HG03175 (cell line): ENCODE results near the gene HSD17B14.
"Not testable (repeated sequence)": the region's sequence is repeated elsewhere in the genome, so short reads cannot be mapped to it uniquely, and the experiment has no call there.

Experiments used
- ATAC-seq: cut with Tn5 transposase; IDR thresholded peaks from one replicate; pipeline ENCODE4 v1.9.1; 2021; ENCODE audit warnings: mild to moderate bottlenecking, moderate library complexity; ENCODE audit not compliant: unreplicated experiment

Gene HSD17B14

GRCh38 chr19:48799358-48800300 is 36.7 kb downstream of the HSD17B14 start:
- no peak for ATAC-seq

- ATAC-seq: no peak
Observed at GRCh38 chr19:48798937-48799336, 37.4 kb downstream of the HSD17B14 start.

GRCh38 chr19:48797103-48797502 is 39.2 kb downstream of the HSD17B14 start:
- no peak for ATAC-seq

- ATAC-seq: no peak
Observed at GRCh38 chr19:48796298-48797083, 39.8 kb downstream of the HSD17B14 start.

DNA sequence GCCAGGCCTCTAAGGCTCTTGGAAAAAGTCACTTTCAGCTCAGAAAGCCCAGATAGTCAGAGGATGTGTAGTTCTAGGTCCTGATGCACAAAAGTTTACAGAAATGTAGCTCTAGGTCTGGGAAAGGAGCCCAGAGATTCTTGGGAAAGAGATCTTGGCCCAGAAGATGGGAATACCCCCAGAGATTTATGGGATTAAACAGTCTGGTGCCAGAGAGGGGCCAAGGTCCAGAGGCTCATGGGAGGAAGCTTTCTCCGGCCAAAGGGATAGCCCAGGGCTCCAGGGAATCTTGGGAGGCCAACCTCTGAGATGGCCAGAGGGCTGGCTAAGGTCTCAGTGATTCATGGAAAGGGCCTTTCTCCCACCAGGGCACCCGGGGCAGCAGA is 40.6 kb downstream of the HSD17B14 start:
- no peak for ATAC-seq

- ATAC-seq: peak; percentile 77
Observed at GRCh38 chr19:48795055-48795684, 41.1 kb downstream of the HSD17B14 start.

GRCh38 chr19:48794291-48794690 is 42.0 kb downstream of the HSD17B14 start:
- ATAC-seq: no peak

GRCh38 chr19:48793271-48793670 is 43.0 kb downstream of the HSD17B14 start:
- ATAC-seq: no peak

- not testable (repeated sequence) for ATAC-seq
Observed at GRCh38 chr19:48787331-48787730, 49.0 kb downstream of the HSD17B14 start.

- ATAC-seq: not testable (repeated sequence)
Observed at GRCh38 chr19:48786422-48786821, 49.9 kb downstream of the HSD17B14 start.

- no peak for ATAC-seq
Observed at GRCh38 chr19:48784527-48784926, 51.8 kb downstream of the HSD17B14 start.

- no peak for ATAC-seq
Observed at GRCh38 chr19:48780631-48781391, 55.5 kb downstream of the HSD17B14 start.

GRCh38 chr19:48779636-48780035 is 56.7 kb downstream of the HSD17B14 start:
- no peak for ATAC-seq

DNA sequence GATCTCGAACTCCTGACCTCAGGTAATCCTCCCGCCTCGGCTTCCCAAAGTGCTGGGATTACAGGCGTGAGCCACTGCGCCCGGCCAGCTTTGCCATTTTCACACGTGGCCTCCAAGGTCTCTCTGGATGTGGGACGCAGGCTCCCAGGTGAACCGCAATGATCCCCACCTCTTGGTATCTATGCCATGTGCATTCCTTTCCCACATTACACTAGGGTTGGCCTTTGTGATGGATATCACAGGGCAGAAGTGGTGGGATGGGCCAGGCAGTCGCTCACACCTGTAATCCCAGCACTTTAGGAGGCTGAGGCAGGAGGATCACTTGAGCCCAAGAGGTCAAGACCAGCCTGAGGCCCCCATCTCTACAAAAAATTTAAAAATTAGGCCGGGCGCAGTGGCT is 58.6 kb downstream of the HSD17B14 start:
- ATAC-seq: no peak

- no peak for ATAC-seq
Observed at GRCh38 chr19:48777139-48777538, 59.2 kb downstream of the HSD17B14 start.

- ATAC-seq: no peak
Observed at GRCh38 chr19:48772503-48772953, 63.8 kb downstream of the HSD17B14 start.

GRCh38 chr19:48770734-48771472 is 65.4 kb downstream of the HSD17B14 start:
- no peak for ATAC-seq

- ATAC-seq: no peak
Observed at GRCh38 chr19:48770266-48770665, 66.0 kb downstream of the HSD17B14 start.

DNA sequence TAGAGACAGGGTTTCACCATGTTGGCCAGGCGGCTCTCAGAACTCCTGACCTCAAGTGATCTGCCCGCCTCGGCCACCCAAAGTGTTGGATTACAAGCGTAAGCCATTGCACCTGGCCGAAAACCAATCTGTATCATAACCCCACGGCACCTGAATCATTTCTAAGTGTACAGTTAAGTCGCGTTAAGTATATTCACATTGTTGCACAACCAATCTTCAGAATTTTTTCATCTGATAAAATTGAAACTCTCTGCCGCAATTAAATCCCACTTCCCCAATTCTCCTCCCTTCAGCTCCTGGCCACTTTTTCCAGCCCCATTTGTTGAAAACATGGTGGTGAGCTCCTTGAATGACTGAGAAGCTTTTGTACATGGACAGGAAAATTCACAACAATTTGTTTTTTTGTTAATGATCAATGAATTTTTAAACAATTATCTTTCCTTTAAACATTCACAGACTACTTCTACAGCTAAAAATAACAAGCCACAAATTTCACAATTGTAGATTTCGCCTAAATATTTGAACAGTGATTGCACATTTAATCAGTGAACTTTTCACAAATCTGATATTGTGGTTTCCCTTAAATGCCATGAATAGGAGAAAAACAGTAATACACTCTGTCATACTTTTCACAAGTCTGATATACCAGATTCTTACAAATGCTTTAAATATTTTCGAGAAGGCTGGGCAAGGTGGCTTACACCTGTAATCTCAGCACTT is 67.1 kb downstream of the HSD17B14 start:
- ATAC-seq: no peak
